HG03575 (cell line): ENCODE data around the gene ADA.
"Not testable (repeated sequence)": the region's sequence is repeated elsewhere in the genome, so short reads cannot be mapped to it uniquely, and the experiment has no call there.

Source experiments
- ATAC-seq: cut with Tn5 transposase; IDR thresholded peaks from one replicate; pipeline ENCODE4 v1.9.1; 2021; ENCODE audit not compliant: unreplicated experiment, insufficient number of reproducible peaks, low FRiP score; ENCODE audit errors: extremely low read depth

Gene ADA

DNA sequence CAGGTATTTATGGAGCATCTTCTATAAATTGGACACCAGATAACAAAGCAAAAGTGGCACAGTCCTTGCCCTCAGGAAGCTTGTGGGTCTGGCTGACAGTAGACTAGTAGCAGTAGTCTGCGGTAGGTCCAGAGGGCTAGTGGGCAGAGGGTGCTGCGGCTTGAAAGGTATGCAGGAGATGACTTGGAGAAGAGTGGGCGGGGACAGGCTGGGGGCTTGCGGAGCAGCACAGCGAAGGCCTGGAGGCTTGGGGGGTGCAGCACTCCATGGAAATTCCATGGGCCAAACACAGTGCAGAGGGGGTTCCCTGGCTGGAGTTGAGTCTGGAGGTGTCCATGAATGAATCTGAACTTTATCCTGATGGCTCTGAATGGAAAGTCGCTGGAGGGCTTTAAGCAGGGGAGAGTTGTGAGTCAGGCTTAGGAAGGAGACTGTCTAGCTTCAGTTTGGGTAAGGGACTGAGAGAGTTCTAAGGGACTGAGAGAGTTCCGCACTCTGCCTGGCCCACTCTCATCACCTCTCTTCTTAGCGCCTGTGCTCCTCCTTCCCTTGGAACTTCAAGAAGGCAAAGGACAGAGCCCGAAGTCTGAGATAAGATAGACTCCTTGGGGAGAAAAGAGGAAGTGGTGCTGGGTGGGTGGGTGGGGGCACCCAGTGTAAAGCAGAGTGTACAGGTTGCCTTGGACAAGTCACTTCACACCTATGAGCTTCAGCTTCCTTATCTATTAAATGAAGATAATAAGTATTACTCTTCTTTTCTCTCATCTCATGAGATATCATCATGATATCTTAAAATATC lies 60.3 kb downstream of the ADA start:
- ATAC-seq: no peak

DNA sequence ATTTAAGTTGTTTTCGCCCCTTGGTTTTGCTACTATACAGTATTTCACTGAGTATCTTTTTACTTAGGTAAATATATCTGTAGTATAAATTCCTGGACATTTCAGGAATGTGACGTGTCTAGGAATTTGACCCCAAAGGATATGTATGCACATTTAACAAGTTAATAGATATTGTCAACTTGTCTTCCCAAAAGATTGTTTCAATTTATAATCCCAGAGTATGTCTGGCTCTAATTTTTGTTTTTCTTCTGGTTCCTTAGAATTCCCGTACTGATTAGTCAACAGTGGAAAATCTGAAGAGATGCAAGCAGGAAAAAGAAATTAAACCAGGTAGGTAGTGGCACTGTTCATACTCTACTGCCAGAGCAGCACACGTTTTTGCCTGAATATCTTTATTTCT lies 62.0 kb downstream of the ADA start:
- no peak for ATAC-seq

DNA sequence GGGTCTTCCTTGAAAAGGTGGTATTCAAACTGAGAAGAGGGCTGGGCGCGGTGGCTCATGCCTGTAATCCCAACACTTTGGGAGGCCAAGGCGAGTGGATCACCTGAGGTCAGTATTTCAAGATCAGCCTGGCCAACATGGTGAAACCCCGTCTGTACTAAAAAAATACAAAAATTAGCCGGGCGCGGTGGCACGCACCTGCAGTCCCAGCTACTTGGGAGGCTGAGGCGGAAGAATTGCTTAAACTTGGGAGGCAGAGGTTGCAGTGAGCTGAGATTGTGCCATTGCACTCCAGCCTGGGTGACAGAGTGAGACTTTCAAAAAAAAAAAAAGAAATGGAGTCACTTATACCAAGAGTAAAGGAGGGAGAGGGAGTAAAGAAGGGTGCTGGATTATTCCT lies 63.2 kb downstream of the ADA start:
- not testable (repeated sequence) for ATAC-seq

DNA sequence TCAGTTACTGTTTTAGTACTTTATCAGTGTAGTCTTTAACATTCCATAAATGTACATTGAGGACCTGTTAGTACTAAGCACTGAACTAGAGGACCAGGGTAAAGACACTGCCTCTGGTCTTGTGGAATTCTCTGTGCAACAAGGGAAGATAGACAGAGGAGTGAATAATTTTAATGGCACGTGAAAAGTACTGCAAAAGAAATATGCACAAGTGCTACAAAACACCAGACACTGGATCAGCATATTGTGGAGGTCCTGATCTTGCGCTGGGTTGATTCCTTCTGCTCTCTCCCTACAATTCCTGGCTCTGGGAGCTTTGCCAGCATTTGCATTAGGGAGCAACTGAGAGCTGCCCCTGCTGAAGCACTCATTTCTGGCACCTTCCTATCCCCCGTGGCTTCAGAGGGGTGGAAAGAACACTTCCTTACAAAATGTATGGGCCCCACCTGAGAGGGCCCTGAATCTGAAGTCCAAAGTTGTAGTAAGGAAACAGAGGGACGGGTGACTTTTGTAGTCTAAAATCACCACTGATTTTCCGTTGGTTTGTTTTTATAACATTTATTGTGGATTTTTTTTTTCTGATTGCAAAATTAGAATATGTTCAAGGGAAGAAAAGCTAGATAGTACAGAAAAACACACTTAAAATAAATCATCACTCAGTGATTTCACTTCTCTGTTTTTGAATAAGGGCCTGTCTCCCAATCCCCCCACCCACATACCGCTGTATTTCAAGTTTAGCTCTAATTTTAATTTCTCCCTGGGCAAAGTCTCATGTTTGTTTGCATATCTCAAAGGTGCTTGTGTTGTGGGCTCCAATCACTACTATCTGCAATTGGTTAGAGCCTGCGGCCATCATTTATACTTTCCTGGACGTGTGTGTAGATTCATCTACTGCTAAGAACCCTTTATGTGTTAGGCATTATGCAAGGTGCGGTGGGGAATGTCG lies 64.2 kb downstream of the ADA start:
- ATAC-seq: no peak

DNA sequence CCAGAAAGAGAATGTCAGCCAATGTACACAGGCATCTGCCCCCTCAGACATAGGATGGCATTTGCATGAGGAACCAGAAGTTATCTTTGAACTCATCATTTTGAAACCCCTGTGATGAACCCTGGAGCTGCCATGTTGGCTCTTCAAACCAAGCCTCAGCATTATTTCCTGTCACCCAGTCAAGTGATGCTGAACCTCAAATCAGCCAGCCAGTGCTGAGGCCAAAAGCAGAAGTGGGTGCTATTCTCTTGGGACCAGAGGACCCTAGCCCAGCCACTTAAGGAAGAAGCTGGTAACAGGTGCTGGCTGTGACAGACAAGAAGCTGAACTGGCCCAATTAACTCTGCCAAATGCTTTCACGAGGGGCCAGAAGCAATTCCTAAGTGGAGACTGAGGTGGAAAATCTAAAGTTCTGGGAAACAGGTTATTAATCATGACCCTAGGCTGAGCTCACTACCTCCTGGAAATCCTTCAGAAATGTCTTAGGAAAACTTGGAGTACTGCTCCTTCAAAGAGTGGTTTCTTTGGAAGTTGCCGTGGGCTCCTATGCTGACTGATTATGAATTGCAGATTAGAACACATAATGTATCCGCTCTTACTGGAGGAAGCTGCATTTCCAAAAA lies 65.1 kb downstream of the ADA start:
- ATAC-seq: no peak

DNA sequence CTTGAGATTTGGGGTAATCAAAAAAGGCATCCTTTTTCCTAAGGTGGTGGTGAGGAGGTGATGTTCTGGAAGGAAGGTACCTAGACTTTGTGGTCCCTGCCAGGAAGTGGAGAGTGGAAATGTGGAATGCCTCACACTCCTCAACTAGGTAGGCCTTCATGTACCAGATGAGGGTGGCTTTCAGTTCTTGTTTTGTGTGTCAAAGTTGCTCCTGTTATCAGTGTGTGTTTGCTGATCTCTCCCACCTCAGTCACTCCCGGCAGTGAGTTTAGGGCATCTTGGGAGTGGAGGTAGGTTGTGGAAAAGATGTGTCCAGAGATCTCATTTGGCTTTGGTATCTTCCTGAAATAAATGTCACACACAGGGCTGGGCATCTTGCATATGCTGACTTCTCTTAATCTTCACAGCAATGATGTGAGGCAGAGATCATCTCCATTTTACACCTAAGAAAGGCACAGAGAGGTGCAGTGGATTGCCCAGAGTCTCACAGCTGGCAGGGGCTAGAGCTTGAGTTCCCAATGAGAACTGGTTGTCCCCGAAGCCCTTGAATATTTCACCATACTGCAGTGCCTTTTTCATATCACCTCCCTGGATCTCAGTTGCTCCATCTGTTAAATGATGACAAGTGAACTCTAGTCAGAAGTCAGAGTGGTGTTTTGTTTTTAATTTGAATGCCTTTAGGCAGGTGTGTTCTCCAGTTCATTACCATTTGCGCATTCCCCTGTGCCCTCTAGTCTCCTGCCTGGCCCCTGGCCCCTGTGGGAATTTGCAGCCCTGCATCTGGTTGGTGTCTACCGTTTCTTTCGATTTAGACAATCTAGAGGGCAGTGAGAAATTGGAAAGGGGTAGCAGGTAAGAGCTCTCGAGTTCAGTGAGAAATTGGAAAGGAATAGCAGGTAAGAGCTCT lies 66.2 kb downstream of the ADA start:
- no peak for ATAC-seq

DNA sequence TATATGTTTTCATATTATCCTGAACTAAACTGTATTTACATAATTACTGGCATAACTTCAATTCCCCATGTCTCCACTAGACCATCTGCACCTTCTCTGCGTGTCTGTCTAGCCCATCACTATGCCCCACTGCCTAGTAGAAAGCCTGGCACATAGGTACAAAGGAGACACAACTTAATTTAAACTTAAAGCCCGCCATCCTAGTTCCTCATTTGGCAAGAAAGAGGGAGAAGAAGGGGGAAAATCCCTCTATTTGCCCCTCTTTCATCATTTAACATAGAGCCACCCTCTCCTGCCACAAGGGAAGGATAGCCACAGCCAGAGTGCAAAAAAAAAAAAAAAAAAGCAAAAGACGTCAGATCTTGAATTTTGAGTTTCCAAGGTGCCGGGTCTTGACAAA lies 67.3 kb downstream of the ADA start:
- no peak for ATAC-seq

DNA sequence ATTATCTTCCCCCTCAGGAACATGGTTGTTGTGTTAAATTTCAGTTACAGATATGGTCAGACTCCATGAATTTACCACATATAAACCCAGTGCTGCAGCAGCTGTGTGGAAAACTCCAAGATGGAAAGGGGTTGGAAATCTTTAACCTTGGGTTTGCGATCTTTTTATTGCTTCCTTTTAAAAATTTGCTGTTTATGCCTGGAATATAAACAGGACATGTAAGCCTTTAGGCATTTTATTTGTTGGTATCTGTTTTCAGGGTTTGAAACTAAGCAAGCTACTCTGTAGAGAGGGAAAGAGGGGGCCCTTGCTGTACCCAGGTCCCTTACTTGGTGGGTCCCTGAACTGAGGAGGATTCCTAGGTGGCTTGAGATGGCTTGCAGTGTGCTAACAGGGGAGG lies 68.3 kb downstream of the ADA start:
- ATAC-seq: no peak

DNA sequence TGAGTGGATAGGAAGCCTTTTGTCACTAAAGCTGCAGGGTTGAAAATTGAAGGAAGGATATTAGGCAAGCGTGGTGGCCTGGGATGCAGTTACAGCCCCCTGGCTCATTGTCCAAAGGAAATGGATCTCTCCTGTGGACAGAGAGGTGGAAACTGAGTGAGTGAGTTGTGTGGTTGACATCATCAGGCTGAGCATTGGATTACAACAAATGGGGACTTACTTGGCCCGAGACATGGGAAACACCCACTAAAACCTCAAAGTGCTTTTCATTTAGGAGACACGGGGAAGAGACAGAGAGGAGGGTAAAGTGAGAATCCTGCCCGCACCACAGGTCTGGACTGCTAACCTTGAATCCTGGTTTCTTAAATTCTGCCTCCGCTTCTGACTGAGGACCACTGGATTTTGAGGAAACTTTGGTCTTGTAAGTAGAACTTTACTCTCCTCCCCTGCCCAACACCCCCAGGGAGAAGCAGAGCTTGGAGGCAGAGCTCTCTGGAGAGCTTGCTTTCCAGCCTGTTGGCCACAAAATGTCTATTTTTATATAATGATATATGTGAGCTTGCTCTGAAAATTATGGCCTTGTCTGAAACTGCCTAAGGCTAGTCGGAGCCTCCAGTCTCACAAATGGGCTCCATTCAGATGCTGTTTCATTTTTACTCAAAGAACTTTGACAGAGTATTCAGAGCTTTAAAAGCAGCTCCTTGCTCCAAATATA lies 69.0 kb downstream of the ADA start, which contains the start of gene PKIG:
Gene PKIG, plus strand, starts transcription at position 269 of the 715 bp plus-strand sequence. CDS start 31,978 bp downstream, outside the sequence.
- ATAC-seq: no peak

DNA sequence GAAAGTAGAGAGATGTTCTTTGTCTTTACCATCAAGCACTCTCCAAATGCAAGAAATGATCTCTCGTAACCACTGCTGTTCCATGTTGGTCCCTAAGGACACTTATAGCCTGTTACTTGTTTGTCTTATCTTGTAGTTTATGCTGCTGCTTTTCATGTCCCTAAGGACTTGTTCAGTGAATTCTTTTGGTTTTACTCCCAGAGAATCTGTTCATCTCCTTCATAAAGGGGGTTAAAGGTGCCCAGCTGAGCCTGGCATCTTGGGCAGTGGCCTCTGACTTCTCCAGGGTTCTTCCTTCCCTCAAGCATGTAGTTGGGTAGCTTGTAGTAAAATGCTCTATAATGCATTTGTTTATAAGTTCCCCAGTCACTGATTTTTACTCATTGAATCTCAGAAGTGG lies 70.0 kb downstream of the ADA start:
- ATAC-seq: no peak

DNA sequence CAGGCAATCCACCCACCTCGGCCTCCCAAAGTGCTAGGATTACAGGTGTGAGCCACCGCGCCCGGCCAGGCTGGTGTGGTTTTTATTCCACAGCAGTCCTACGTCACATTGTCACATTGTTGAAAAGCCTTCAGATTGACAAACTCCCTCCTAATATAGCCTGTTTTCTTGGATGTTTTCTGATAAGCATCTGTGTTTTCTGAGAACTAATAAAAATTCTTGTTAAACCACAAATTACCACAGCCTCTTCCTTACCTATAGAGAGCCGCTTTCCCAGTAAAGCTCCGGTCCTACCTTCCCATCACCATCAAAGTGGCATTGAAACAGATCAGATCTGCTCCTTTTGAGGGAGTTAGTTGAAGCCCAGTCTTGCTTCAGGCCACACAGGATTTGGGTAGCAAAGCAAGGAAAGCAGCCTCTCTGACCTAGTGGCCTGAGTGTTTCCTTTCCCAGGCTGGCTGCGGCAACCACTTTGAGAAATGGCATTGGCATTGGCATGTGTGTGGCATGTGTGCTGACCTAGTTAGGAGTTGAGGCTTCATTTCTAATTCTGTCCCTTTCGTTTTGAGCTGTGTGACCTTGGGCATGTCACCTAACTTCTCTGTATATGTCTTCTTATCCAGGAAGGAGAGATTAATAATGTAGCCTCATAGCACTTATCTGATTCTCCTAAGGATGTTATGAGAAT lies 70.8 kb downstream of the ADA start:
- ATAC-seq: no peak

DNA sequence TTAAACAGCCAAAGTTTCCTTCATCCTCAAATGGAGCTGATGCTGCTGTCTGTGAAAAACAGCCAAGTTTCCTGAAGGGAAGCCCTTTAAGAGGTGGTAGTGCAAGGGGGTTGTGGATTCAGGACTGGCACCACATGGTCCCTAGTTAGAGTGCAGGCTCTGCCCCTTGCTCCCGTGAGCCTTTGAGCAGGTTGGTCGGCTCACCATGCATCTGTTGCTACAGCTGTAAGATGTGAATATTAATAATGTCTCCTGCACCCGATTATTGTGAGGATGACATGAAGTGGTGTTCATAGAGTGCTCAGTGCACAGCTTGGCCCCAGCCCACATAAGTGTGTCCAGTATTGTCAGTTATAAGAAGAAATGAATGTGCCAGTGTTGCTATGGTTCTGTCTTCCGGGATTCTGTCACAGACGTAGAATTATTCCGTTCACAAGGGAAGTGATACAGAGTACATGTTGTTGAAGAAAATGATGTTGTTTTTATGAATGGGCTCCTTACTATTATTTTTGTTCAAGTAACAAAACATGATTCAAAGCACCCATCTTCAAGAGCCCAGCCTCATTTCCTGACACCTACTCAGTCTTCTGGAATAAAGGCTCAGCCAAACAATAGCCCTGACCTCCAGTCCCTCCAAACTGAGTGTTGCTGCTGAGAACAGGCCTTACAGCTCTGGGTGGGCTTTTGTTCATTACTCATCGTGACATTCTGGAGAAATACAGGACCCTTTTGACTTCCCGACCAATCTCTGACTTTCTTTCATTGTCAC lies 72.0 kb downstream of the ADA start:
- ATAC-seq: no peak

DNA sequence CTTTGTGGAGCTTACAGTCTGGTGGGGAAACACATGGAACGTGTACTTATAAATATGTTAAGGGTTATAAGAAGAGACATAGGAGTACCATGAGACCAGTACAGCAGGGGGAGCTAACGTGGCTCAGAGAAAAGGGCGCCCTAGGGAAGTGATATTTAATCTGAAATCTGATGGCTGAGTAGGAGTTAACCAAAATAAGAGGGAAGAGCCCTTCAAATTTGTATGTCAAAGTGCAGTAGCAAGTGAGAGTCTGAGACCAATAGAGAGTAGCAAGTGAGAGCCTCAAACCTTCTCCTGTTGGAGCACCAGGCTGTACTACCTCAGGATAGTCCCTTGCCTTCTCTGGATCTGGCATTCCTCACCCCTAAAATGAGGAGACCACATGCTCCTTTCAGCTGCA lies 75.2 kb downstream of the ADA start:
- ATAC-seq: no peak

DNA sequence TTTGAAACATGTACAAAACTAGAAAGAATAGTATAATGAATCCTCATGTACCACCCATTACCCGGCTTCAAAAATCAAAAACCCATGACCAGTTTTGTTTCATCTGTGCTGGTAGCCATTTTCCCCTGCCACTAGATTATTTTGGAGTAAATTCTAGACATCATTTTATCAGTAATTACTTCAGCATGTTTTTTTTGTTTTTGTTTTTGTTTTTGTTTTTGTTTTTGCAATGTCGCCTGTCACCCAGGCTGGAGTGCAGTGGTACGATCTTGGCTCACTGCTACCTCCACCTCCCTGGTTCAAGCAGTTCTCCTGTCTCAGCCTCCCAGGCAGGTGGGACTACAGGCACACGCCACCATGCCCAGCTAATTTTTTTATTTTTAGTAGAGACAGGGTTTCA lies 77.1 kb downstream of the ADA start:
- ATAC-seq: no peak

DNA sequence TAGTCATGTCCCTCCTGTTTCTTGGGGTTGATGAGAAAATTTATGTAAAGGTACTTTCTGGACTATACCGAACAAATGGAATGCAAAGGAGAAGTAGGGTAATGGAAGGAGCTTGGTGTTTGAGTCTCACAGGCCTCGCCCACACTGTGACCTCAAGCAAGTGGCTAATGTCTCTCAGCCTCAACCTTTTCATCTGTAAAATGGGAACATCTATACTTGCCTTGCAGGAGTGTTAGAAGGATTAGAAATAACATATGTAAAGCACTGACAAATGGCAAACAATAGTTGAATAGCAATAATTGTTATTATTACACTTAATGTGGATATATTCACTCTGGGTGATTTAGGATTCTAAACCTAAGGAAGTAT lies 78.0 kb downstream of the ADA start:
- ATAC-seq: no peak

DNA sequence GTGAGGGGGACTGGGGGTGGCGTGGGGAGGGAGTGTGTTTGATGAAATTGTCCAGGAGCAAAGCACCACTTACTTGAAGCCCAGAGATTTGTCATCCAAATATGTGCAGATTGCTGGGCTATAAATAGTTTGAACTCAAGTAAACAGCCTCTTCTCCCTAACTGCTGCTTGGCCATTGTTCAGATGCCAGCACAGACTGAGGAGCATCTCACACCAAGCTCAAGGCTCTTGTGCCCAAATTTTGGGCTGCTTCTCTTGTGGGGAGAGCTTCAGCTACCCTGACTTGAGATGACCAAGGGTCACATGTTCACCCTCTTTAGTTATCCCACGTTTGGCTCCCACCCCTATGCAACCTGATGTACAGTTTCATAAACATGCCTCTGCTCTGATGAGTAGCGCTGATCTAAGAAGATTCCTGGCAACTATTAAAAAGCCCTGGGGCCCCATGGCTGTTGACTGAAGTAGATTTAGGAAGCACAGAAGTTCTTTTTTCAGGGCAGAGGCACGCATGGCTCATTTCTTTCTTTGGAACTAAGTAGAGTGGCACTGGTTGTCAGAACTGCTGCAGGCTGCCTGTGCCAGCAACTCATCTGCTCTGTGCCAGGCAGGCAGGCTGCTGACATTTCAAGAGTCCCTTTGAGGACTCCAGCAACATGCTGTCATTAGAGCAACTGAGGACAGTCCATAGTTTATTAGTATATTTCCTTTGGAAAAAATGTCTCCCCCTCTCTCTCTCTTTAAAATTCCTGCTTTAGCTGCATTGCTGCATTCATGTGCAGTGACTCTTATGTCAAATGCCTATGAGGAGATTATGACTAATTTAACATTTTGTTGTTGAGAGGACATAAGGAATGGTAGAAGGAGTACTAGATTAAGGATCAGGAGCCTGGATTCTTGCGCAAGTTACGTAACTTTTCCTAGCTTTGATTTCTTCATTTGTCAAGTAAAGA lies 78.7 kb downstream of the ADA start:
- ATAC-seq: no peak
